ENCODE results near the gene CTNND2. TPM values are rescaled to one million over a fixed set of nuclear protein-coding genes. Genes with fewer than 3 reads are reported as not detected.

The CTNND2 gene
- total and polyA plus RNA-seq, 10 of the 15 experiments (the other 5 are each of a cell fraction or from before 2014, with no cell fraction given) = 0.02 to 0.16 (median 0.04) TPM; not detected in 7

GRCh38 chr5:11715461-11716196 lies 188.6 kb downstream of the CTNND2 start:
- Histone ChIP-seq H2AFZ (ENCODE audit: control insufficient read depth, low read depth, low read length) (no peak overlapping the region), H4K20me1 (ENCODE audit: control insufficient read depth, insufficient read depth) (no peaks in the 10 kb centered on the region), H3K36me3 (ENCODE audit: control insufficient read depth in 2 of 2, insufficient read depth in 2 of 2, low read length in 1 of 2) (no peaks in the 10 kb centered on the region), H3K27me3 (replicated peaks in 1 of 2; ENCODE audit: control insufficient read depth in 2 of 2, insufficient read depth in 2 of 2, low read length in 1 of 2) (no peaks in the 10 kb centered on the region), H3K27ac (ENCODE audit: control insufficient read depth, insufficient read depth) (no peak overlapping the region), H3K9me3 (replicated peaks; ENCODE audit: control insufficient read depth, insufficient read depth, low read length) (no peaks in the 10 kb centered on the region), H3K4me1 (ENCODE audit: control insufficient read depth, insufficient read depth, low read length) (no peaks in the 10 kb centered on the region), H3K4me3 (no peak overlapping the region), H3K4me2 (ENCODE audit: control insufficient read depth, insufficient read depth) (no peak overlapping the region), H3K79me2 (ENCODE audit: control insufficient read depth, insufficient read depth, low read length) (no peaks in the 10 kb centered on the region), H3K9ac (ENCODE audit: control insufficient read depth, insufficient read depth, low read length) (no peak overlapping the region)
- ChIA-PET POLR2A (no interaction called here), SMC1A (ENCODE audit: uncharacterized antibody, unreplicated experiment) (no interaction called here), RAD21 (ENCODE audit: unreplicated experiment) (no interaction called here), CTCF (interaction anchor here (0.6 kb wide), 1 partner anchor 330 kb away, joined by 4 read pairs; no protein-coding TSS in a partner anchor)
- ATAC-seq (no peak), DNase-seq (ENCODE audit: low read depth, low spot score) (no peak), FAIRE-seq (no peak)
- 58% methylated on average over 6 of the region's 6 CpGs for WGBS (ENCODE audit: insufficient coverage, insufficient replicate concordance, low lambda C conversion rate, missing lambda C conversion rate)
- in situ Hi-C loops (cut with MboI) = no loop called here
- intact Hi-C loops (cut with micrococcal nuclease; ENCODE audit: unreplicated experiment) = loop anchor here (10.0 kb wide), 1 partner anchor 731 kb away; no protein-coding TSS in a partner anchor
- BruUV-seq (replicated peaks) = no TSS peak
- TF ChIP-seq EP300 (IDR thresholded peaks at IDR 0.05; ENCODE audit: borderline replicate concordance in 1 of 2, control insufficient read depth in 1 of 2, low read depth in 2 of 2, low read length in 2 of 2) (no peak), BCLAF1 (IDR thresholded peaks at IDR 0.05) (no peak), SMAD5 (IDR thresholded peaks at IDR 0.05; ENCODE audit: low read depth) (no peak), ZBTB33 (IDR thresholded peaks at IDR 0.05) (no peak), GABPA (IDR thresholded peaks at IDR 0.05; ENCODE audit: low read depth) (no peak), SMC3 (IDR thresholded peaks at IDR 0.05; ENCODE audit: borderline replicate concordance, low read length) (no peak), NR2C1 (IDR thresholded peaks at IDR 0.05) (no peak), ZNF207 (IDR thresholded peaks at IDR 0.05; ENCODE audit: borderline replicate concordance) (no peak), SP1 (IDR thresholded peaks at IDR 0.05; ENCODE audit: low read depth, low read length) (no peak), ZZZ3 (IDR thresholded peaks at IDR 0.05; ENCODE audit: control insufficient read depth, insufficient read length, low read depth) (no peak), NRF1 (conservative IDR thresholded peaks at IDR 0.05; ENCODE audit: low read depth, low read length) (no peak), MTA2 (IDR thresholded peaks at IDR 0.05; ENCODE audit: low read depth) (no peak)

Data from GM12878 (cell line).